NCI-H146 treated with DMSO at 0.1 percent for 48 hours (cell line): ENCODE data around the gene ADAMTS12.

Source experiments
- DNase-seq: peaks from one replicate; lab custom pipeline; 2025; ENCODE audit not compliant: unreplicated experiment; lab: John Stamatoyannopoulos, UW

Gene ADAMTS12

GRCh38 chr5:33806738-33807442 lies 84.9 kb downstream of the ADAMTS12 start:
- no peak for DNase-seq

- DNase-seq = no peak
Observed at GRCh38 chr5:33801292-33801691, 90.5 kb downstream of the ADAMTS12 start.

GRCh38 chr5:33800241-33800950 lies 91.4 kb downstream of the ADAMTS12 start:
- no peak for DNase-seq

- DNase-seq = no peak
Observed at GRCh38 chr5:33795496-33795895, 96.3 kb downstream of the ADAMTS12 start.

- DNase-seq = no peak
Observed at GRCh38 chr5:33794550-33795181, 97.1 kb downstream of the ADAMTS12 start.

- DNase-seq = no peak
Observed at GRCh38 chr5:33793836-33794549, 97.8 kb downstream of the ADAMTS12 start.

- DNase-seq = no peak
Observed at GRCh38 chr5:33793276-33793675, 98.5 kb downstream of the ADAMTS12 start.

- DNase-seq = no peak
Observed at GRCh38 chr5:33792559-33792958, 99.2 kb downstream of the ADAMTS12 start.

GRCh38 chr5:33789567-33789957 lies 102.2 kb downstream of the ADAMTS12 start:
- DNase-seq = no peak

- DNase-seq = no peak
Observed at GRCh38 chr5:33788922-33789566, 102.7 kb downstream of the ADAMTS12 start.

- no peak for DNase-seq
Observed at GRCh38 chr5:33785571-33785970, 106.2 kb downstream of the ADAMTS12 start.

GRCh38 chr5:33781286-33781685 lies 110.5 kb downstream of the ADAMTS12 start:
- DNase-seq = no peak

- no peak for DNase-seq
Observed at GRCh38 chr5:33776151-33776660, 115.6 kb downstream of the ADAMTS12 start.

GRCh38 chr5:33774341-33774740 lies 117.4 kb downstream of the ADAMTS12 start:
- no peak for DNase-seq

GRCh38 chr5:33772380-33772897 lies 119.4 kb downstream of the ADAMTS12 start:
- DNase-seq = no peak

- no peak for DNase-seq
Observed at GRCh38 chr5:33769968-33770367, 121.8 kb downstream of the ADAMTS12 start.

- DNase-seq = no peak
Observed at GRCh38 chr5:33769196-33769595, 122.6 kb downstream of the ADAMTS12 start.

- DNase-seq = no peak
Observed at GRCh38 chr5:33766023-33766422, 125.8 kb downstream of the ADAMTS12 start.

- no peak for DNase-seq
Observed at GRCh38 chr5:33764786-33765185, 127.0 kb downstream of the ADAMTS12 start.

GRCh38 chr5:33763435-33763834 lies 128.4 kb downstream of the ADAMTS12 start:
- no peak for DNase-seq

- DNase-seq = no peak
Observed at GRCh38 chr5:33762859-33763258, 128.9 kb downstream of the ADAMTS12 start.
